ENCODE results near the gene RYR3. TPM values are rescaled to one million over a fixed set of nuclear protein-coding genes. Genes with fewer than 3 reads are reported as not detected.

RYR3 gene
- total RNA-seq, result under 0.01 TPM in 2 replicates

DNA sequence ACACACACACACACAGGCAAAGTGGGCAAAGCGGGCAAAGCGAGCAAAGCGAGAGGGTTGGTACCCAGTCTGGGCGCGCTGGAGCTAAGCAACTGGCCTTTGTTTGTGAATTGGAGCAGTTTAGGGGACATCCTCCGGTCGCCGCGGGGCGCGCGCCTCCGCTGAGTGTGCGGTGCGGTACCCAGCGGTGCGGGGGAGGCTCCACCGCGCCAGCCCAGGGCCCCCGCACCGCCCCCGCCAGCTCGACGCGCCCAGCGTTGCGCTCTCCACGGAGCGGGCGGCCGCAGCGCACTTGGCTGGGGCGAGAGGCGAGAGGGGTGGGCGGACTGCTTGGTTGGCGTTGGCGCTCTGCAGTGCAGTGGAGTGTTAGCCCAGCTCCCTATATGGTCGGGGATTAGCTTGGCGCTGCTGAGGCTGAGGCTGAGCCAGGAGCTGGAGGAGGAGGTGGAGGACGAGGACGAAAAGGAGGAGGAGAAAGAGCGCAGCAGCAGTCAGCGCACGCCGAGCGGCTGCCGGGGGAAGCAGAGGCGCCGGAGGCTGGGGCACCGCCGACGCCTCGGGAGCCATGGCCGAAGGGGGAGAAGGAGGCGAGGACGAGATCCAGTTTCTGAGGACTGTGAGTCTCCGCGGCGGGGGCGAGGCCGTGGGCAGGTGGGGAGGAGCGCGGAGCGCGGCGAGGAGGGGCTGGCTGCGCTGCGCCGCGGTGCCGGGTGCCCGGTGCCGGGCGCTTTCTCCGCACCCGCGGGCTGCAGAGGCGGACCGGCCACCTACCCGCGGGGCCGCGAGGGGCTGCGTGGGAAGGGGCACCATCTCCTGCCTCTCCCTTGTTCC is at the start of gene RYR3:
Gene RYR3 (plus strand): TSS at position 487 of the 831 bp plus-strand sequence. CDS start 79 bp downstream, at position 566.
- no peak for DNase-seq (ENCODE audit: low read depth, low spot score)

DNA sequence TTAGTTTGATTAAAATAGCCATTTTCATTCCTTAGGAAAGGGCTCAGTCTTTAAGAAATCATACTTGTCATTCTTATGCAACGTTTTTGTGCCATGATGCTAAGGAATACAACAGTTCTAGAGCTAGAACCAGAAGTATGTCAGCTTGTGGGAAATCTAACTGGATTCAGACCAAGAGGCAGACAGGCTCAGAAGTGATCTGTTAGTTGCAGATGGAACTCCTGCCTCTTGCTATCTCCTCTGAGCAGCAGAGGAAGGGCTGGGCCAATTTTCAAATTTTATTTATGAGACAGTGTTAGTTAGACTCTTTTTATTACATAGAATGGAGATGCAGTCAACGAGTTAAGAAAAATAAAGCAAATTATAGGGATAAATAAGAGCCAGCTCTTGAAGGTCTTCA is 48.5 kb upstream of the RYR3 start:
- DNase-seq (ENCODE audit: low read depth, low spot score), result no peak

DNA sequence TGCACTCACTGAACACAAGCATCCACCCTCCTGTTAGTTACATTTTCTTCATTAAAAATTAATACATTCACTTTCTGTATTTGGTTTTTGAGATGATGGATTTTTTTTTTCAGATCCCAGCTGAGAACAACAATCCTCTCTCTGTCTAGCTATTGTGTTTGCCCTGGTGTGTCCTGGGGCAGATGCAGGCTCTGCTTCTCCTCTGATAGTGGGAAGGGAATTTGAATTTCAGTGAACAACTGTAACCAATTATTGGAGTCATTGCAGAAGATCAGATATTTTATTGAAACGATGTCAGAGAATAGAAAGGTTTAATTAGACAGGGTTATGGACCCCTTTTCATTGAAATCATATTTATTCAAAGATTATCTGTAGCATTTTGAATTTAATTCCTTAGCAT is 33.1 kb upstream of the RYR3 start:
- no peak for DNase-seq (ENCODE audit: low read depth, low spot score)

DNA sequence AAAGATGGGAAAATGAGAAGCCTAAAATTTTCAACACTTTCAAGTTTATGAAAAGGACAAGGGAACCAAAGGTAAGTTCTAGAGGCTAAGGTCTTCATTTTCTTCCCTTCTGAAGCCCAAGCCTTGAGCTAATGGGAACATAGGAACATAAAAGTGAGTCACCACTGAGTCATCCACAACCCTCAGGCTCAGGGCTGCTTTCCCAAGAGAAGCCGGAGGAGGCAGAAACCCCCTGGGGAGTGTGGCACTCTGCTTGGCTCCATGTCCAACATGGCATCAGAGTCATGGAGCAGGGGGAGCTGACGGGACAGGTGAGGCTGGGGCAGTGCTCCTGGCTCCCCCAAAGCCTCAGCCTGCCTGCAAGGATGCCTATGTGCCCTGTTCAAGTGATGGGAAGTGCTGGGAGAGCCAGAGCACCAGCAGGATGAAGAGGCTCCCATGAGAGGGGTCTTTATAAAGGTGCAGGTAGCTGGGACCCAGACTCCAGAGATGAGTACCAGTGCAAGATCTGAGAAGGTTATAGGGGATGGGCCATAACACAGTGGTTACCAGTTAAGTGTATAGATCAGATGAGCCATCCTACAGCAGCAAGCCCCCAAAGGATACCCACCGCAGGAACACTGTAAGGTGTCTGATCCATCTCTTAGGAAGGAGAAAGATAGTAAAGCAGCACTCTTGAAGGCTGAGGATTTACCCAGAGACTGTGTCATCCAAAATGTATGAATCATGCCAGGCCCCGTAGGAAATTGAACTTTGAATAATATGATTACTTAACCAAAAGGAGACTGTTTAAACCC is 31.8 kb upstream of the RYR3 start:
- peak; percentile 27 for DNase-seq (ENCODE audit: low read depth, low spot score)

DNA sequence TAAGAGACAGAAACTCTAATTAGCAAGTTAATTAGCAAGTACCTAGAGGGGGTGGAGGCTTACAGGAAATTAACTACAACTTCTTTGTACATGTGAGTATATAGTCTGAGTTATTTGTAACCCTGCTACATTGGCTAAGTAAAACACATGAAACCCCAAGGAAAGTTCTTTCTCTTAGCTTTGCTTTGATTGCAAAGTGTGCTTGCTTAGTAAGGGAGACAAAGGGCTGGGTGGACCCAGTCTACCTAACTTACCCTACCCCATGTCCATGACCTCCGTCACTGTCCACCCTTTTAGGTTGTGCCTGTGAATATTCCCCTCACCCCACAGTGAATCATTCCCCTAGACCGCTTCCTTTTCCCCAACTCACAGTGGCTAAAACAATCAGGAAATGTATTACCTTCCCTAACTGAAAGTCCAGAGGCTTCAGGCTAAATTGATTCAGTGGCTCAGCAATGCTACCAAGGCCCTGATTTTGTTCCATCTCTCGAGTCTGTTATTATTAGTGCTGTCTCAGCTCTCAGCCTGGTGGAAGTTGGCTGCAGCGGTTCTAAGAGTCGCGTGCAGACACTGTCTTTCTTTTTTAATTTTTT is 31.1 kb upstream of the RYR3 start:
- DNase-seq (ENCODE audit: low read depth, low spot score), result no peak

DNA sequence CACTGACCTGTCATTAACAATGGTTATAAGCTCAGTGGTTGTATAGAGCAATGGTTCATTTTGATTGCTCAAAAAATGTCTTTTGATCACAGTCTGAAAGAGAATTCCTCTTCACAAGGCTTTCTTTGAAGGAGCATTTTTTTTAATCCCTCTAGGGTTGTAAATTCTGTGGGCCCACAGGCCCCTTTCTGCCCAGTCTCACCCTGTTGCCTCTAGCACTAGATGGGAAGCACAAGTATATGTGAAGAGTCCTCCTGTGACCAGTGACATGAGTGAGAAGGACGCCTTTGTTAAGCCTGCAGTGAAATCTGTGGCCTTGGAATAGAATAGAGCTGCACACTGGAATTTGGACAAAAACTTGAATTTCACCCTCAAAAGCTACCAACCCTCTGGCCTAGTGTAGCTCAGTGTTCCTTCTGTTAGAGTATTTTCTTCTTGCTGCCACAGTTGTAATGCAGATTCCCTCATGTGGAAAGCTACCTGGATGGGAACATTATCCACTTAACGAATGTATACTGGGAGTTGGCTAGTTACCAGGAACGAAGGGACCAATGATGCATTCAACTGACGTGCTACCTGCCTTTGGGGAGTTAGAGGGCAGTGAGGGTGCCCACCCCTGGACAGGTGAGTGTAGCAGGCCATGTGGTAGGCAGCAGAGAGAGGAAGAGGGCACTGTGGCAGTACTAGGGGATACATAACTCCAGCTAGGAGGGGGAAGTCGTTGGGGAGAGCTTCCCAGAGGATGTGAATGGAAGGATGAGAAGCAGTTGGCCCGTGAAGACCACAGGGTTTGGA is 28.3 kb upstream of the RYR3 start:
- DNase-seq (ENCODE audit: low read depth, low spot score), result no peak

DNA sequence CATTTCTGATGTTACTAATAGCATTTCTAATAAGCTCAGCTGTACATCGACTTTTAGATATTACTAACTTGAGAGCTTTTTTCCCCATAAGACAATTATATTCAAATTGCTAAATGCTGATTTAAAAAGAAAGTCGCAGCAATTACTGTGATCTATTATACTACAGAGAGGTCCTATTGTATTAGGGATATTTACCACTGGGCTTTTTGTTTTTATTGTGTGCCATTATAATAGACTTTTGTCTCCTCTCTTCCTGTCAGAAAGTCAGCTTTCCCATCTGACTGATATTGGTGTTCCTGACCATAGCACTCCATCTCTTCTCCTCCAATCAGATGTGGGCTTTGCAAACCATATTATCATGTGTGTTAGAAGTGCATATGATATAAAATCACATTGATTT is 27.2 kb upstream of the RYR3 start:
- DNase-seq (ENCODE audit: low read depth, low spot score), result no peak

DNA sequence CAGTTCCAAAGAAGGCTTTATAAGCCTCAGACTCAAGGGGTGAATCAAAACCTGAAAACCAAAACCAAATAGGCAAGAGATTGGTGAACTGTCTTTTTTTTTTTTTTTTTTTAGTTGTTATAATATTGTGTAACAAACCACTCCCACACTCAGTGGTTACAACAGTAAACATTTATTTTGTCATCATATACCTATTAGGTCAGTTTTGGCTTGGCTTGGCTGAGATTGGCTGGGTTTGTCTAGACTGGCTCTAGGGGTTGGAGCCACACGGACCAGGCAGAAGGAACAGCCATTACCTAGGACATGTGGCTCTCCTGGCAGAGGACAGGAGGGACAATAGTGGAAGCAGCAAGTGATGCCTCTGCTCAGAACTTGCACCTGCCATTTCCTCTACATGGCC is 26.4 kb upstream of the RYR3 start:
- no peak for DNase-seq (ENCODE audit: low read depth, low spot score)

DNA sequence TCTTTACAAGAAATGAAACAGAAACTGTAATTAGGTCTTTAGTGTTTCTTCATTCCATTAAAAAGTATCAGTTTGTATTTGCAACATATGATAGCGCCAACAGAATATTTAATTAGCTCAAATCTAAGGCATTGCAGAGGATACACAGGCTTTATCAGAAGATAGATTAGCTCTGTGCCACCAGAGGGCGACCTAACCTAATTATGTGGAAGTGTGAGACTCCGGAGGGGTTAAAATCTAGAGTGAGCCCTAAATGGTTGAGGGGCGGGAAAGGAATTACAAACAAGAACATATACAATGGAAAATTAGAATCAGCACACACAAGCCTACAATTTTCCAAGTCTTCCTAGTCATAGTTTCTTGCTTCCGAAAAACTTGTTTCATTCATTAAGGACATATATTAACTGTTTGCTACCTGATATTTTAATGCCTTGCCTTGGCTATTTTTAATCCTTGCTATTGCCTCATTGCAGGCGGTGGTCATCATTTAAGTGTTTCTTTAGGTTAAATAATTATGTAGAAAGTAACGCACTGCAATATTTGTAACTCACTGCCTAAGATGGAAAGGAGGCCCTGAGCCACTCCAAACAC is 18.0 kb upstream of the RYR3 start:
- peak; percentile 7 for DNase-seq (ENCODE audit: low read depth, low spot score)

DNA sequence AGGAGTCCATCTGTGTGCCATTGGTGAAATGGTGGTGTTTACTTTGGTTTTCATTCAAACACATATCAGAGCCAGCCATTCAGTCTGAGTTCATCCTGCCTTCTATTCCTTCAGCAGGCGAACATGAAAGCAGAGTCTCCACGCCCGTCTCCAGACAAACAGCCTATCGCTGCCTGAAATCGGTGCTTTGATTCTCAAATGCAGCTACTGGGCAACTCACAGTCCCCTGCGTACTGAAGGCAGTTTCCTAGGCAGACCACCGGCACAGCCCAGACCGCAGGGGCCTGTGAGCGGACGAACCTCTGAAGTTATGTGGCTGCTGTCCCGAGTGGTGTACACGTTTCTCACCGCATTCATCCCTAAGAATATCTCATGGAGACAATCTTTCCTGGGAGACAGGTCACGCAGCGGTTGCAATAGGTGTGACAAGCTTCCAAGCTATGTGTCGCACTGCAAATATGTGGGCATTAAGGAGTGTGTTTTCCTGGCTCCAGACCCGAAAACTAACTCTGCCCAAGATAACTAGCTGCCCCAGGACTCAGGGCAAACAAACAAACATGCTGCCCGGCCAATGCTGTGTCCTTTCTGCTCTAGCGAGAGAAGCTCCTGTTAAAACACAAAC is 16.9 kb upstream of the RYR3 start:
- no peak for DNase-seq (ENCODE audit: low read depth, low spot score)

DNA sequence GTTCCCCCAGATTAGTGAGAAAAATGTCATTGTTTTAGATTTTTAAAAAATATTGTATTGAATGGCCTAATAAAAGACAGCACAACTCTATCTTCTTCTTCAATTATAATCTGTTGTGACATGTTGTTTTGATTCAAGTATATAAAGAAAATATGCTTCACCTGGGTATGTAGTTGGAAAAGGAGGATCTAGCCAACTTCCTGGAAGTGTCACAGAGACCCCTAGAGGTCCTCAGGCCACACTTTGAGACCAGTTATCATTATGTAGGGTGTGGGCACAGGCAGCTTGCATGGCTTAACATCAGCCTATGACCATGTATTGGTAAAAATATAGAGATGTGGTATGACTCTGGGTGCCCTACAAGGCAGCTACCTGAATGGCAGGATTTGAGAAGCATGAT is 14.7 kb upstream of the RYR3 start:
- DNase-seq (ENCODE audit: low read depth, low spot score), result no peak

DNA sequence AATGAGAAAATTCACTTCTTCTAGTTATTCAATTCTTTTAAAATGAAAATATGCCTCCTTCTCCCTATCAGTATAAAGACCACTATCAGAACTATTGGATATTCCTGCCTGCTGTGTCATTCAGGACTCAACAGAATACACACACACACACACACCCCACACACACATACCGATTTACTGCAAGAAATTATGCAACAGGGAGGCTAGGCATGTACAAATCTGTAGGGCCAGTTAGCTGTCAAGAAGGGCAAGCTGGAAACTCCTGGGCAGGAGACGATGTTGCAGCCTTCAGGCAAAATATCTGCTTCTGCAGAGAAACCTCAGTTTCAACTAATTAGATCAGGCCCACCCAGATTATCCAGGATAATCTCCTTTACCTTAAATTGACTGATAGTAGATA is 13.9 kb upstream of the RYR3 start:
- no peak for DNase-seq (ENCODE audit: low read depth, low spot score)

DNA sequence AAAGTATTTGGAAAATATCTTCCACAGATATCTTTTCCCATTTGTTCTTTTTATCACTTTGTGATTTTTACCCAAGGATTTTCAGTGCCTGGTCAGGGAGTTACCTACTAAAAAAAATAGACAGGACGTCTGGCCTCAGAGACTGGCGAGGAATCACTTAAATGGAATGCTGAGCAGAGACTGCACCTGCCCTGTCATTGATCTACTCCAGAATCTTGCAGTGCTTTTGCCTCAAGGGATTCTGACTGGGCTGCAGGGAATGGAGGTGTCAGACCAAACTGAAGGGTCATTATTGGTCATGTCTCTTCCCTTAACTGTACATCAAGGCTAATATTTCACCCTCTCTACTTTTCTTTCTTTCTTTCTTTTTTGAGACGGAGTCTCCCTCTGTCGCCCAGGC is 12.1 kb upstream of the RYR3 start:
- DNase-seq (ENCODE audit: low read depth, low spot score), result no peak

DNA sequence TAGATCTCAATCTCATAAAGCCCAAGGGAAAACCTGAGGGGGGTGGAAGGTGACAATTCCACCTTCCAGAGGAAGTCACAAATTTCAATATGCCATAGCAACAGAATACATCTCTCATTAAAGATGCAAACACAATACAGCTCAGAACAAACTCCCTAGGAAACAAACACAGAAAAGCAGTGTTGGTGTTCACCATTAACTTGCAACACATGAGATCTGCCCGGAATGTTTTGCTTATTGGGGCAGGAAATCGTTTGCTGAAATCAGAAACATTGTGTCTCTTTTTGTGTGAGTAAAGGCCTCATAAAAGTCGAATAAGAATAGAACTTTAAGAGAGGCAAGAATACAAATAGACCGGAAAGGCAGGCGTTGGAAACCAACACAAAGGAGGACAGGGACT is 5.8 kb upstream of the RYR3 start:
- DNase-seq (ENCODE audit: low read depth, low spot score), result no peak

DNA sequence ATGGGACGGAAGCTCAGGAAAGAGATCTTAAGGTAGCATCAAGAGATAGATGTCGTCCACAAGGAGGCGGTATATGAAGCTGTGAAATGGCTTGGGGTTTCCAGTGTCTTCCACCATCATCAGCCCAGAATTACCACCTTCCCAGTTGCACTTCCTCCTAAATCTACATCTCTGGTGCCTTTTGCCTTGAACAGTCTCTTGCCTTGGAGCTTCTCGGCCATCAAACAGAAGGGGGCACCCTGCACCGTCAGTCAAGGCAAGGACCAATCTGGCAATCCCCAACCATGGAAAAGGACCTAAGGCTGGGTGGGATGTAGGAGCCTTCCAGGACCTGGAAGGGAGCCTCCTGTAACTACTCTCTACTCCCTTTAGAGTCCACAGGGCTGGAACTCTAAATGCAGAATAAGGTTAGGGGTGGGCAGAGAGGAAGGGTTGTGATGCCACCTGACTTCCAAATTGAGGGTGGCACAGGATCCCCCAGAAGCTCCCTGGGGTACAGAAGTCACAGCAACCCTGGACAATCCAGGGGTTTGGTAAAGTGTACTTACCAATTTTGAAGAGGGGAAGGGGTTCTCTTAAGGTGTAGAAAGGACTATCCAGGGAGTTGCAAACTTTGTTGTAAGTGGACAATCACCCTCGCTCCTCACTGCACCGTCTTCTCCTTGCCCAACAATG is 1.0 kb upstream of the RYR3 start:
- DNase-seq (ENCODE audit: low read depth, low spot score), result no peak

DNA sequence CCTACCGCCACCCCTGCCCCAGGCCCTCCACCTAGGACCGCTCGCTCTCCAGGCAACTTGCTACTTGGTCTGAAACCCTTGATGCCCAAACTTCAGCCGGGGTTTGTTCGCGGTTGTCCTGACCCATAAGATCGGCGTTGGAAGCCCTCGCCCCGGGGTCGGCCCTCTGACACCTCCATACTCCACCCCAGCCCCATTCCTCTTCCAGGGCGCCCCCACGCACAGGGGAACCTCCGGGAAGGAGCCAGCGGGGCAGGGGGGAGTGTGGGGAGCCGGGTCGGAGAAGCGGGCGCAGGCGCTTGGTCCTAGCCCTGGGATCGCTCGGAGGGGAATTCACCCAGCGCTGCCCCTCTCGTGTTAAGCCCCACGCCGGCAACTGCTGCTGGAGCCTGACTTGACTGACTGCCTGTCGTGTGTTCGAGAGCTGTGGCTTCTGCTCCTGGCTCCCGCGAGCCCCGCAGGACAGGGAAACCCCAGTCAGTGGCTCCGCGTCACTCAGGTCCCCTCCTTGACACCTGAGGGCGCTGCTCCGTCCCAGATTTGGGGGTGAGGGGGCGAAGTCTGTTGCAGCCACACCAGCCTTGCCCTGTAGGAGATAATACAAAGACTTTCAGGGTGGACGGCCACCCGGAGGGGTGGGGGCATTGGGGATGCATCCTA is 675 bp downstream of the RYR3 start:
- DNase-seq (ENCODE audit: low read depth, low spot score), result no peak

DNA sequence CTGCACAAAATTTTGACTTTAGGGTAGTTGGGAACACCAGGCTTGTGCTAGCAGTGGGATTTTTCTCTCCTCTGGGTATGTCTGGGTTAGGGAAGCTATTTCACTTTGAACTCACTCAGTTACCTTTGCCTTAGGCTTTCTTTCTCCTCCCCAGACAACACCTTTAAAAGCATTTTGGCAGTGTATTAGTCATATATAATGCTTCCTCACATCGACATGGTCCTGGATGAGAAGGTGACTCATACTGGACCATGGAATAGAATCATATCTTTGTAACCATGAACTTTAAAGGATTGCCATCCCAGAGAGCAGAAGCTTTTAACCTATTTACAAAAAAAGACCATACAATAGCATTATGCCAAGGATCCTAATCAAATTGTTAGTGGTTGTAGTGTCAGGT is 2.7 kb downstream of the RYR3 start:
- no peak for DNase-seq (ENCODE audit: low read depth, low spot score)

DNA sequence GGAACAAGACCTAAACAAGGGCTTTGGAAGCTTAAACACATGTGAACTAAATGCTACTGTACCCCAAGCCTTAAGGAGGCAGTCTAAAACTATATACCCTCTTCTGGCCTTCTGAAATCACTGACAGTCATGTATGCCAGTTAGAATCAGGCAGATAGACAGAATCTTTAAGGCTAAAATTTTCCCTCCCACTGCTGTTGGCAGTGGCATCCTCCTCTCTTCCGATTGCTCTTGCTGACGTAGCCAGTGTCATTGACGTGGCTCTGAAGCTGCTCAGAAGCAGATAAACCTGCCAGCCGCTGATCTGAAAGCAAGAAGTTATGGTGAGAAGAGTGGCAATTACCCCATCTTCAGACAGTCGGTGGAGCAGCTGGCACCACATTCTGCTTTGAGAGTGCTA is 3.3 kb downstream of the RYR3 start:
- DNase-seq (ENCODE audit: low read depth, low spot score), result no peak

DNA sequence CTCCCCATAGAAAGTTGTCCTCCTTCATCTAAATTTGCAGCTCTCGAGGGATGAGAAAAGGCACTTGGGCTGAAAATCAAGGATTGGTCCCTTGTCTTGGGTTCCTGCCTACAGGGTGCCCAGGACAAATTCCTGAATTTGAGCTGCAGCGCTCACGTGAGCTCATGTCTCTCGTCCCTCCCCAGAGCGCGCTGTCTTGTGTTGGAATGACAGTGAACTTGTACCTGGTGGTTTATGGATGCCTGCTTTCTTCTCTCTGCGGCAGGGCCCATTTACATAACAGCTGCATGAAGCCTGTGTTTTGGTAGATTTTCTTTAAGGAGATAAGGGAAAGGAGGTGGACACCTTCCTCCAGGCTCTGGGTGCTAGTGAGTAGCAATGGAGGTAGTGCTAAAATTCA is 4.3 kb downstream of the RYR3 start:
- DNase-seq (ENCODE audit: low read depth, low spot score), result no peak

DNA sequence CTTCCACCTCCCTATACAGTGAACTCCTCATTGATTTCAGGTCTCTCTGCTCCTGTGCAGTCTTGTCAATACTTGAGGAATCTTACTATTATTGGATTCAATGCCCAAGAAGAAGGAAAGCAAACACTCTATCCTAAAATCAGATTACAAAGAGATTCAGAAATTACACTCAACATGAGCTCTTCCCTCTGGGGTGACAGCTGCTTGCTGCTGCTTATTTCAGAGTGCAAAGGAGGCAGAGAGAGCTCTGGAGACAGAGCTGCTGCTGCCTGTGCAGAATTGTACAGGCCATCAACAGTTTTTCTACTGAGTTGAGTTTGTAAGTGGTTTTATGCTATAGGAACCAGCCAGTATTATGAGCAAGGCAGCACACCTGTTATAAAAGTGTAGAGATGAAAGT is 7.1 kb downstream of the RYR3 start:
- DNase-seq (ENCODE audit: low read depth, low spot score), result no peak
